DMS79 treated with DMSO at 0.1 percent for 48 hours (cell line): Measurements from ENCODE around the gene CTNNB1.
A peak's percentile ranks its signal among the peaks of the same experiment; 100 is the strongest.

Experiments
- DNase-seq: peaks from one replicate; lab custom pipeline; 2025; lab: John Stamatoyannopoulos, UW

Gene CTNNB1

GRCh38 chr3:41198950-41199865 lies at the start of gene CTNNB1:
Gene CTNNB1, plus strand, starts transcription at chr3:41199505. Its CDS starts 24,564 bp downstream, at chr3:41224069.
- peak; percentile 41 for DNase-seq

- no peak for DNase-seq
These were observed 43.5 kb upstream of the CTNNB1 start for GRCh38 chr3:41155834-41156233.

- no peak for DNase-seq
These were observed 40.4 kb upstream of the CTNNB1 start for GRCh38 chr3:41158947-41159346.

GRCh38 chr3:41159588-41160189 lies 39.6 kb upstream of the CTNNB1 start:
- DNase-seq: no peak

- no peak for DNase-seq
These were observed 36.8 kb upstream of the CTNNB1 start for GRCh38 chr3:41162541-41162940.

GRCh38 chr3:41163006-41163405 lies 36.3 kb upstream of the CTNNB1 start:
- DNase-seq: peak; percentile 20

- DNase-seq: no peak
These were observed 35.9 kb upstream of the CTNNB1 start for GRCh38 chr3:41163421-41163820.

GRCh38 chr3:41164777-41165176 lies 34.5 kb upstream of the CTNNB1 start:
- DNase-seq: no peak

GRCh38 chr3:41167722-41168497 lies 31.4 kb upstream of the CTNNB1 start:
- DNase-seq: no peak

GRCh38 chr3:41169023-41169422 lies 30.3 kb upstream of the CTNNB1 start:
- no peak for DNase-seq

GRCh38 chr3:41173926-41174885 lies 25.1 kb upstream of the CTNNB1 start:
- no peak for DNase-seq

- no peak for DNase-seq
These were observed 23.9 kb upstream of the CTNNB1 start for GRCh38 chr3:41175365-41175764.

GRCh38 chr3:41176596-41176995 lies 22.7 kb upstream of the CTNNB1 start:
- DNase-seq: no peak

GRCh38 chr3:41178576-41178975 lies 20.7 kb upstream of the CTNNB1 start:
- no peak for DNase-seq

GRCh38 chr3:41180396-41180795 lies 18.9 kb upstream of the CTNNB1 start:
- no peak for DNase-seq

GRCh38 chr3:41182504-41183059 lies 16.7 kb upstream of the CTNNB1 start:
- no peak for DNase-seq

GRCh38 chr3:41184394-41184793 lies 14.9 kb upstream of the CTNNB1 start:
- DNase-seq: no peak

- no peak for DNase-seq
These were observed 13.0 kb upstream of the CTNNB1 start for GRCh38 chr3:41186297-41186696.

GRCh38 chr3:41188306-41188705 lies 11.0 kb upstream of the CTNNB1 start:
- DNase-seq: no peak

- no peak for DNase-seq
These were observed 8.6 kb upstream of the CTNNB1 start for GRCh38 chr3:41190509-41191284.
